ENCODE results near the gene STK33. TPM values are rescaled to one million over a fixed set of nuclear protein-coding genes. Genes with fewer than 3 reads are reported as not detected.

The STK33 gene
- polyA plus RNA-seq, 1 of the 3 experiments (the other 2 are of a cell fraction) = 12.3 TPM

DNA sequence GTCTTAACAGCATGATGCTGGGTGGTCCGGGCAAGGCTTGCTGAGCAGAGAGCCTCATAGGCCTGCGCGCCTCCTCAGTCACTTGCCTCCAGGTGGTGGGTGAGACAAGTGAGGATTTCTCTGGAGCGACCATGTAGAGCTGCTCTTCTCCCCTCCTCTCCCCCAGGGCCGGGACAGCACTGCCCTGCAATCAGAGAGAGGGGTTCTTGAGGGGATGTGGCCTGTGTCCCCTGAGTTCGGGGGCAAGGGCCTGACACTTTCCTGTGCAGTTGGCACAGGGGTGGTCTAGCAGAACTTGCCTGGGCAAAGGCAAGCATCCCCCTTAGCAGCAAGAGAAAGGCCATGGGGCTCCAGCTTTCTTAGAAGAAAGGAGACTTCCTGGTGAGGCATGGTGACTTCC, 234.5 kb downstream of the STK33 start:
- no peaks in the 10 kb centered on the region for H3K9me2 ChIP-seq
- no peak overlapping the region for H2AFZ ChIP-seq (ENCODE audit: low read depth)
- no peaks in the 10 kb centered on the region for H3K79me2 ChIP-seq (ENCODE audit: insufficient read depth)
- no peak overlapping the region for H3K4me3 ChIP-seq (ENCODE audit: low read depth in 2 of 2, low read length in 1 of 2)
- no peak overlapping the region for H3K9ac ChIP-seq
- H3F3A ChIP-seq (replicated peaks; ENCODE audit: insufficient read depth) = no peaks in the 10 kb centered on the region
- H3K4me1 ChIP-seq (ENCODE audit: control insufficient read depth in 1 of 2, insufficient read depth in 2 of 2, low read depth in 1 of 2, low read length in 1 of 2) = peaks cover 0 to 40% of the 10 kb centered on the region in 2 experiments; a peak in 1 of 4 replicates
- H3K9me3 ChIP-seq = no peaks in the 10 kb centered on the region
- no peak overlapping the region for H3K4me2 ChIP-seq
- POLR2A ChIA-PET = no interaction called here
- no peak for DNase-seq
- H4K20me1 ChIP-seq (ENCODE audit: insufficient read depth) = no peaks in the 10 kb centered on the region
- WGBS (ENCODE audit: low lambda C conversion rate) = 77% methylated on average over 6 of the region's 6 CpGs
- TF ChIP-seq TEAD4 (IDR thresholded peaks at IDR 0.05; ENCODE audit: borderline replicate concordance, insufficient read depth) (no peak), TCF12 (IDR thresholded peaks at IDR 0.05) (no peak), RXRA (IDR thresholded peaks at IDR 0.05; ENCODE audit: borderline replicate concordance, low read depth) (no peak), EZH2phosphoT487 (IDR thresholded peaks at IDR 0.05; ENCODE audit: borderline replicate concordance, low read depth) (no peak), RCOR1 (IDR thresholded peaks at IDR 0.05; ENCODE audit: low read length) (no peak), GABPA (IDR thresholded peaks at IDR 0.05; ENCODE audit: low read depth) (no peak), SMC3 (IDR thresholded peaks at IDR 0.05; ENCODE audit: low read depth, low read length) (no peak), EP300 (IDR thresholded peaks at IDR 0.05; ENCODE audit: borderline replicate concordance in 1 of 2, low read depth in 1 of 2, low read length in 1 of 2) (no peak), RAD21 (IDR thresholded peaks at IDR 0.05; ENCODE audit: low read length) (no peak), JUND (IDR thresholded peaks at IDR 0.05) (no peak), FOXM1 (IDR thresholded peaks at IDR 0.05; ENCODE audit: low read depth) (no peak), TAF1 (IDR thresholded peaks at IDR 0.05; ENCODE audit: borderline replicate concordance, low read depth, low read length) (no peak), CHD2 (IDR thresholded peaks at IDR 0.05; ENCODE audit: low read length, partially characterized antibody) (no peak)
- TF ChIP-seq, protein P1, sequence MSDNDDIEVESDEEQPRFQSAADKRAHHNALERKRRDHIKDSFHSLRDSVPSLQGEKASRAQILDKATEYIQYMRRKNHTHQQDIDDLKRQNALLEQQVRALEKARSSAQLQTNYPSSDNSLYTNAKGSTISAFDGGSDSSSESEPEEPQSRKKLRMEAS (IDR thresholded peaks at IDR 0.05; ENCODE audit: low read depth) = no peak
- TF ChIP-seq, protein P2, sequence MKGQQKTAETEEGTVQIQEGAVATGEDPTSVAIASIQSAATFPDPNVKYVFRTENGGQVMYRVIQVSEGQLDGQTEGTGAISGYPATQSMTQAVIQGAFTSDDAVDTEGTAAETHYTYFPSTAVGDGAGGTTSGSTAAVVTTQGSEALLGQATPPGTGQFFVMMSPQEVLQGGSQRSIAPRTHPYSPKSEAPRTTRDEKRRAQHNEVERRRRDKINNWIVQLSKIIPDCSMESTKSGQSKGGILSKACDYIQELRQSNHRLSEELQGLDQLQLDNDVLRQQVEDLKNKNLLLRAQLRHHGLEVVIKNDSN (IDR thresholded peaks at IDR 0.05; ENCODE audit: borderline replicate concordance, low read depth) = no peak
- TF ChIP-seq, protein P3, sequence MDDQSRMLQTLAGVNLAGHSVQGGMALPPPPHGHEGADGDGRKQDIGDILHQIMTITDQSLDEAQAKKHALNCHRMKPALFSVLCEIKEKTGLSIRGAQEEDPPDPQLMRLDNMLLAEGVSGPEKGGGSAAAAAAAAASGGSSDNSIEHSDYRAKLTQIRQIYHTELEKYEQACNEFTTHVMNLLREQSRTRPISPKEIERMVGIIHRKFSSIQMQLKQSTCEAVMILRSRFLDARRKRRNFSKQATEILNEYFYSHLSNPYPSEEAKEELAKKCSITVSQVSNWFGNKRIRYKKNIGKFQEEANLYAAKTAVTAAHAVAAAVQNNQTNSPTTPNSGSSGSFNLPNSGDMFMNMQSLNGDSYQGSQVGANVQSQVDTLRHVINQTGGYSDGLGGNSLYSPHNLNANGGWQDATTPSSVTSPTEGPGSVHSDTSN (IDR thresholded peaks at IDR 0.05) = no peak
- no peaks in the 10 kb centered on the region; the same call in 1 of the 2 replicates for H3K27me3 ChIP-seq (ENCODE audit: insufficient read depth)
- no peak overlapping the region for H3K27ac ChIP-seq (ENCODE audit: low read depth in 2 of 2, low read length in 1 of 2)
- H3K36me3 ChIP-seq (replicated peaks in 1 of 2; ENCODE audit: control insufficient read depth in 1 of 2, insufficient read depth in 2 of 2, low read length in 1 of 2) = no peaks in the 10 kb centered on the region
- CTCF ChIA-PET = interaction anchor here (1.3 to 1.8 kb wide), 4 partner anchors 96 to 353 kb away, joined by 4 to 6 read pairs (median 5); partner anchors contain the start of gene LMO1

DNA sequence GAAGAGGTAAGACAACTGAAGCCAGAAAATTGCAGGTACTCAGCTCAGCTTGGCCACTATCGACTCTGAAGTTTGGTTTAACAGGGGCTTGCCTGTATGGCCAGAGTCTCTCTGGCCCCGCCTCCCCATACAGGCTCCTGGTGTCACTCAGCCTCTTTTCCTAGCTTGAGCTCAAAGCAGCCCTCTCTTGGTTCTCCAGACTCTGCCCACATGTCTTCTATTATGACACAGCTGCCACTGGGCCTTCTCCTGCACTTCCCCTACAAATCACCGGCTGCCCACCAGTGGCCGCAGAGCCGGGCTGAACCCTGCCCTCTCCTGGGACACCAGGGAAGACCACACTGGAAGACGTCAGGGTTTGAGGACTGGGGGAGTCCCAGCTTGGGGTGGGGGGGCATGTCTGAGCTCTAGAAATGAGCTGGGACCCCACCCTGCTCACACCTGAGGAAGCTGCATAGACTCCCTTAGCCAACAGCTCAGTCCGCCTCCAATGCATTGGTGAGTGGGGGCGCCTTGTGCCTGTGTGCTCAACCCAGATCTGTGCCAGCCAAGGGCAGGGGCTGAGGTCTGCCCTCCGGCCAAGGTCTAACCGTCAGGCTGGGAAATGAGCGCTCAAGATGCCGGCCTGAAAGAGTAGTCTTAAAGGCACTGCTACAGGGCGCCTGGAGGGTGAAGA, 236.0 kb downstream of the STK33 start:
- Histone ChIP-seq H3K4me3 (ENCODE audit: low read depth in 2 of 2, low read length in 1 of 2) (no peak overlapping the region), H3K4me2 (no peak overlapping the region), H3K36me3 (replicated peaks in 1 of 2; ENCODE audit: control insufficient read depth in 1 of 2, insufficient read depth in 2 of 2, low read length in 1 of 2) (no peaks in the 10 kb centered on the region), H3K9ac (no peak overlapping the region), H3K9me2 (no peaks in the 10 kb centered on the region), H2AFZ (ENCODE audit: low read depth) (no peak overlapping the region), H4K20me1 (ENCODE audit: insufficient read depth) (no peaks in the 10 kb centered on the region), H3F3A (replicated peaks; ENCODE audit: insufficient read depth) (no peaks in the 10 kb centered on the region), H3K9me3 (no peaks in the 10 kb centered on the region), H3K27me3 (ENCODE audit: insufficient read depth) (no peaks in the 10 kb centered on the region; the same call in 1 of the 2 replicates), H3K79me2 (ENCODE audit: insufficient read depth) (no peaks in the 10 kb centered on the region), H3K4me1 (ENCODE audit: control insufficient read depth in 1 of 2, insufficient read depth in 2 of 2, low read depth in 1 of 2, low read length in 1 of 2) (peaks cover 0 to 49% of the 10 kb centered on the region in 2 experiments; a peak in 1 of 4 replicates), H3K27ac (ENCODE audit: low read depth in 2 of 2, low read length in 1 of 2) (no peak overlapping the region; a peak in 1 of 4 replicates)
- peak; percentile 10; the same call in 1 of the 2 replicates for TF ChIP-seq RAD21 (IDR thresholded peaks at IDR 0.05; ENCODE audit: low read length)
- TF ChIP-seq, protein P4, sequence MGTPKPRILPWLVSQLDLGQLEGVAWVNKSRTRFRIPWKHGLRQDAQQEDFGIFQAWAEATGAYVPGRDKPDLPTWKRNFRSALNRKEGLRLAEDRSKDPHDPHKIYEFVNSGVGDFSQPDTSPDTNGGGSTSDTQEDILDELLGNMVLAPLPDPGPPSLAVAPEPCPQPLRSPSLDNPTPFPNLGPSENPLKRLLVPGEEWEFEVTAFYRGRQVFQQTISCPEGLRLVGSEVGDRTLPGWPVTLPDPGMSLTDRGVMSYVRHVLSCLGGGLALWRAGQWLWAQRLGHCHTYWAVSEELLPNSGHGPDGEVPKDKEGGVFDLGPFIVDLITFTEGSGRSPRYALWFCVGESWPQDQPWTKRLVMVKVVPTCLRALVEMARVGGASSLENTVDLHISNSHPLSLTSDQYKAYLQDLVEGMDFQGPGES (IDR thresholded peaks at IDR 0.05; ENCODE audit: low read depth, low read length) = no peak
- ChIA-PET CTCF (interaction anchor here (0.7 to 2.5 kb wide), 8 partner anchors 13 to 164 kb away, joined by 3 to 11 read pairs (median 4); partner anchors contain the start of gene LMO1), POLR2A (no interaction called here)
- no peak for DNase-seq
- WGBS (ENCODE audit: low lambda C conversion rate) = 83% methylated on average over 9 of the region's 13 CpGs
